DLD1 (cell line): ENCODE results near the gene EIF5A2.

ENCODE experiments used
- in situ Hi-C: cut with HindIII; loops from 2 replicates; pipeline ENCODE4 v1.10.0; 2017; ENCODE audit warnings: low sequenced_read_pairs

Gene EIF5A2

DNA sequence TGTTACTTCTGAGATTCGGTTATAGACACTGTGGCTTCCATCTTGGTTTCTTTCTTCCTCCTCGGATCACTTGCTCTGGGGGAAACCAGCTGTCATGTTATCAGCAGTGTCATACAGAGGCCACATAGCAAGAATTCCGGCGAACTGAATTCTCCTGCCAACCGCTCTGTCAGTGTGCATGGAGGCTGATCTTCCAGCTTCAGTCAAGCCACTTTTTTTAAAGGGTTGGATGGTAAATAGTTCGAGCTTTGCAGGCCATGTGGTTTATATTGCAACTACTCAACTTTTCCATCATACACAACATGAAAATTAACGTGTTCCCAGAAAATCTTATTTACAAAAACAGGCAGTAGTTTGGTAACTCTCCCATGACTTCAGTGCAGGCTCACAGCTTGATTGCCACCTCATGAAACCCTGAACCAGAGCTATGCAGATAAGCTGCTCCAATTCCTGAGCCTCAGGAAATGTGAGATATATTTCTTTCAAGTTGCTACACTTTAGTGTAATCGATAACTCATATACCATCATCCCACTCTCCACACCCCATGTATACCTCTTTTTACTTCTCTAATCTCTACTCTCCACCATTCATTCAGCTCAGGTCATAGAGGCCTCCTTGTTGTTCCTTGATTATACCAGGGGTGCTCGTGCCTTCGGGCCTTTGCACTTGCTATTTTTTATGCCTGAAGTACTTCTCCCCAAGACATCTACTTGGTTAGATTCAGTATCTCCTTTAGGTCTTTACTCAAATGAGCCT is 45.6 kb downstream of the EIF5A2 start:
- in situ Hi-C loops, result no loop called here

DNA sequence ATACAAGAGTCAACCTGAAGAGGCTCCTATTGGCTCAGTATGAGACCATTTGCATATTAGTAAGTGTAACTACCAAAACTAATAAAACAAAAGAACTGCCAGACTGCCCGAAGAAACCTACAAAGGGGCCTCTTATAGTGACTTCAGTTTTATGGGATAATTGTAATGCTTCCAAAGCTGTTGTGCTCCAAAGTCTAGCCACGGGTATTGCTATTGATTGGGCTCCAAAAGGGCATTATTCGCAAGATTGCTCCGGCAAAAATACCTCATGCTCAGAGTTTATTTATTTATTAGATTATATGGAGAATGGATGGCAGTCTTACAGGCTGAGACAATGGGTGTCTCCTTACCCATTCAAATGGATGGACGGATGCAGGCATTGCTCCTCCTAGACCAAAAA is 49.8 kb downstream of the EIF5A2 start:
- in situ Hi-C loops, result no loop called here

DNA sequence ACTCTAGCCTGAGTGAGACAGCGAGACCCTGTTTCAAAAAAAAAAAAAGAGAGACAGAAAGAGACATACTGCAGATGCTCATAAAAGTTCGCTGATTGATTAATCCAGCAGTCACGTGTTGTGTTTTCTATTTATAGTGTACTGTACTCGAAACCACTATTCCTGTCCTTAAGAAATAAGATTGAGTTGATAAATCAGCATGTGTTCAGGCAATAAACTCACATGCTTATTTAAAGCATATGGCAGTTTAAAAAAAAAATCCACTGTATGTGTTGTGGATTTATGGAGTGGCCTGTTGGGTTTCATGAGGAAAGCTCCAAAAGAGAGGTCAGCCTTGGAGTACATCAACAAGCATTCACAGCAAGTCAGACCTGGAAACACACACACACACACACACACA is 56.1 kb downstream of the EIF5A2 start:
- in situ Hi-C loops, result loop anchor here (5.0 kb wide), 1 partner anchor 35 kb away; no protein-coding TSS in a partner anchor

DNA sequence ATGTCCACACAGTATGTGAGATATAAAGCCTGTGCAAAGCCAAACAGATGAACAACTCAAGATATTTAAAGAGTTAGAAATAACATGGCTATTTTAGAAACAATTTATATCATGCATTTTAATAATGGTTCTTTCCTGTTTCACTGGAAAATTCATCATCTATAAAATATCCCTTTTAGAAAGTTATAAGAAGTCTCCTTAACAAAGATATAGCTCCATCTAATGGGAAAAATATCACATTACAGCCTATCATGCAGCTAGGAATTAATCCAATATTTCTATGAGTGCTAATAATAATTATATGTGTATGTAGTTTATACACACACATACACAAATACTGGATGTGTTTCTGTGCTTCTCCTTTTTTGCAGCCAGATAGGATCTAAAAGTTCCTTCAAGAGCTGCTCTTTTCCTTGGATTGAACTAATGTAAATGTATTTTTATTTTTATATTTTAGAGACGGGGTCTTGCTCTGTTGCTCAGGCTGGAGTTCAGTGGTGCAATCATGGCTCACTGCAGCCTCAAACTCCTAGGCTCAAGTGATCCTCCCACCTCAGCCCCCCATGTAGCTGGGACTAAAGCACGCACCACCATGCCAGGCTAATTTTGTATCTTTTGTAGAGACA is 60.0 kb downstream of the EIF5A2 start:
- in situ Hi-C loops, result no loop called here

DNA sequence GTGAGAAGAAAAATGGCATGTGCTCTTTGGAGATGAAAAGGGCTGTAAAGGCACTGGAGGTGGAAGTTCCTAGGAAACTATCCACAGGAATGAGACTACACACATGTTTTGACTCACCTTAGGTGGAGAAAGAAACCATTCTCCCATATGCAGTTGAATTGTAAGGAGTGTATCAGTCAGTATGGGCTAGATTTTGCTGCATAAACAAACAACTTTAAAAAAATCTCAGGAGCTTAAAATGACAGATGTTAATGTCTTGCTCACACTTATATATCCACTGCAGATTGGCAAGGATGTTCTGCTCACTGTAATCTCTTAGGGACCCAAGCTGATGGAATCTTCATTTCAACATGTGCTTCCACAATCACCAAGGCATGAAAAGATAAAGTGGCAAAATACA is 64.1 kb downstream of the EIF5A2 start:
- in situ Hi-C loops, result no loop called here

DNA sequence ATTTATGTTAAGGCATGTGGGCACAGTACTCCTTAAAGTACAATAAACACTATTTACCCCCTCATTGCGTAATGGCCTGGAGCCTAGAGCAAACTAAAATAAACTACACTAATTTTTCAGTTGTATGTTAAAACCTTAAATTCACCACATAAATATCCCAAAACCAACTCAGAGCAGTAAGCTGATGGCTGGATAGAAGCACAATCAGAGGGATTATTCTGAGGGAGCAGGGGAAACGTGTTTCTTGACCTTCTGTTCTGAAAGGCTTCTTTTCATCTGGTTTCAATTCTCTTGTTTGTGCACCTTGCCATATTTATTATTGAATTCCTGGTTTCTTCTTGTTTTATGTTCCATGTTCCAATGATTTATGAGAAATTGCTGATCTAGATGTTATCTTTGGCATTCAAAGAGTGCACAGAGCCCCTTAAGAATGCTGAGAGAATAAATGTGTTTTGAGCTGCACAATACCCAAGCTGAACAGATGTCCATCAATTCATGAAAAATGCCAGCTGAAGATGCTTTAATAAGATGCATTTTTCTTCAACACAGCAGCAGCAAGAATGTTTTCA is 68.1 kb downstream of the EIF5A2 start:
- in situ Hi-C loops, result no loop called here

DNA sequence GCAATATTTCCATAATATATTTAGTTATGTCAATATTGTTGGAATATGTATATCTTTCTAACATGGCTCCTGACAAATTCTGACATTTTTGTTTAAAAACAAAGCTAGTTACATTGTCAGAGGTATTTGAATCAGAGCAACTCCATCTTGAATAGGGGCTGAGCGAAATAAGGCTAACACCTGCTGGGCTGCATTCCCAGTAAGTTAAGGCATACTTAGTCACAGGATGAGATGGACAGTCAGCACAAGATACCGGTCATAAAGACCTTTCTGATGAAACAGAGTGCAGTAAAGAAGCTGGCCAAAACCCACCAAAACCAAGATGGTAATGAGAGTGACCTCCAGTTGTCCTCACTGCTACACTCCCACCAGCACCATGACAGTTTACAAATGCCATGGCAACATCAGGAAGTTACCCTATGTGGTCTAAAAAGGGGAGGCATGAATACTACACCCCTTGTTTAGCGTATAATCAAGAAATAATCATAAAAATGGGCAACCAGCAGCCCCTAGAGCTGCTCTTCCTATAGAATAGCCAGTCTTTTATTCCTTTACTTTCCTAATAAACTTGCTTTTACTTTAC is 68.8 kb downstream of the EIF5A2 start:
- in situ Hi-C loops, result no loop called here
